HCT116 (cell line): ENCODE data around the gene DNAAF1. TPM values are rescaled to one million over a fixed set of nuclear protein-coding genes. Genes with fewer than 3 reads are reported as not detected.

Experiments used
- ATAC-seq: fragments of 200-7000 bp; cut with Tn5 transposase; 2 replicates; pipeline ENCODE4 v1.9.1; 2020; ENCODE audit warnings: mild to moderate bottlenecking, moderate library complexity
- BruUV-seq: library from RNA; stranded (reverse); fragments of 400-500 nt; replicated peaks from 2 replicates; lab custom pipeline; 2021; lab: Mats Ljungman, UMichigan
- CTCF ChIA-PET: fragments of 300-600 bp; sonication (Branson Sonifier 250); formaldehyde crosslinking; loops from one replicate; lab custom pipeline; 2021; ENCODE audit warnings: antibody characterized with exemption; lab: Charles Lee
- POLR2A ChIA-PET: fragments of 300-600, 350-600 bp; sonication (Branson Sonifier 250); formaldehyde crosslinking; loops from one replicate; lab custom pipeline; 2021; ENCODE audit warnings: antibody characterized with exemption; lab: Charles Lee
- RAD21 ChIA-PET, 2 experiments: fragments of 300-600 bp; sonication (Branson Sonifier 250); formaldehyde crosslinking; loops; one replicate each; lab custom pipeline; 2023; ENCODE audit warnings: low total read pairs in 2 of 2; ENCODE audit not compliant: uncharacterized antibody in 2 of 2, unreplicated experiment in 2 of 2, low non-redundant PET in 1 of 2; lab: Charles Lee
- DNase-seq: peaks from one replicate; pipeline ENCODE4 v3.0.0-alpha.2; 2010; ENCODE audit warnings: low read depth, low spot score
- H2AFZ ChIP-seq: fragments of 200-600 bp; shearing (Covaris generic), sonication (generic); 2 replicates; pipeline ENCODE4 v1.6.1; 2017; ENCODE audit warnings: low read depth, mixed run types, mixed read lengths, antibody characterized with exemption, low read length; ENCODE audit not compliant: poor library complexity, severe bottlenecking
- H3K27ac ChIP-seq: 2 replicates; pipeline ENCODE4 v1.5.1; 2012; ENCODE audit warnings: low read depth, low read length
- H3K27me3 ChIP-seq: fragments of 200-600 bp; sonication (generic); 2 replicates; pipeline ENCODE4 v1.6.1; 2016; ENCODE audit warnings: mixed run types, low read length, mixed read lengths; ENCODE audit not compliant: insufficient read depth
- H3K36me3 ChIP-seq, 2 experiments: fragments of 200-500 bp in 1 of 2; fragments of 200-600 bp in 1 of 2; sonication (Bioruptor generic) in 1 of 2; sonication (generic) in 1 of 2; 2 replicates each; pipeline versions ENCODE4 v1.5.1 to v1.6.1; 2014 to 2016; ENCODE audit warnings: low read length in 2 of 2, inconsistent platforms in 1 of 2, mixed read lengths in 1 of 2, mixed run types in 1 of 2; ENCODE audit not compliant: insufficient read depth in 2 of 2, control insufficient read depth in 1 of 2
- H3K4me1 ChIP-seq, 2 experiments: fragments of 200-600 bp in 1 of 2; sonication (generic) in 1 of 2; 2 replicates each; pipeline versions ENCODE4 v1.5.1 to v1.6.1; 2012 to 2017; ENCODE audit warnings: low read length in 2 of 2, inconsistent platforms in 1 of 2, mild to moderate bottlenecking in 1 of 2, mixed read lengths in 1 of 2, mixed run types in 1 of 2, moderate library complexity in 1 of 2; ENCODE audit not compliant: insufficient read depth in 2 of 2, control insufficient read depth in 1 of 2
- H3K4me2 ChIP-seq: fragments of 200-600 bp; sonication (generic); 2 replicates; pipeline ENCODE4 v1.6.1; 2017; ENCODE audit warnings: mixed run types, low read length, mixed read lengths
- H3K4me3 ChIP-seq, 2 experiments: fragments of 200-600 bp in 1 of 2; sonication (generic) in 1 of 2; replicated peaks in 1 of 2; 2 replicates each; pipeline ENCODE4 v1.5.1; 2011 to 2016; ENCODE audit warnings: low read length in 2 of 2, control low read depth in 1 of 2, low read depth in 1 of 2, mild to moderate bottlenecking in 1 of 2, mixed read lengths in 1 of 2, mixed run types in 1 of 2
- H3K79me2 ChIP-seq: fragments of 200-600 bp; sonication (generic); 2 replicates; pipeline ENCODE4 v1.6.1; 2017; ENCODE audit warnings: mild to moderate bottlenecking, mixed run types, low read length, moderate library complexity, mixed read lengths; ENCODE audit not compliant: insufficient read depth
- H3K9ac ChIP-seq: fragments of 200-600 bp; sonication (generic); 2 replicates; pipeline ENCODE4 v1.6.1; 2016; ENCODE audit warnings: low read length, mixed read lengths
- H3K9me2 ChIP-seq: fragments of 200-600 bp; sonication (generic), shearing (Covaris generic); 2 replicates; pipeline ENCODE4 v1.6.1; 2017; ENCODE audit warnings: mixed run types, mild to moderate bottlenecking, moderate library complexity; ENCODE audit not compliant: insufficient read depth
- H3K9me3 ChIP-seq, 2 experiments: fragments of 200-500 bp in 1 of 2; fragments of 200-600 bp in 1 of 2; sonication (Bioruptor generic) in 1 of 2; sonication (generic) in 1 of 2; 2 replicates each; pipeline ENCODE4 v1.6.1; 2014 to 2017; ENCODE audit warnings: low read length in 2 of 2, mixed read lengths in 2 of 2, inconsistent platforms in 1 of 2, low read depth in 1 of 2, mild to moderate bottlenecking in 1 of 2, mixed run types in 1 of 2, moderate library complexity in 1 of 2; ENCODE audit not compliant: control insufficient read depth in 1 of 2, insufficient read depth in 1 of 2
- H4K20me1 ChIP-seq: fragments of 200-600 bp; sonication (generic), shearing (Covaris generic); 2 replicates; pipeline ENCODE4 v1.6.1; 2017; ENCODE audit warnings: mixed run types, mild to moderate bottlenecking, moderate library complexity; ENCODE audit not compliant: insufficient read depth
- CBX3 ChIP-seq: IDR thresholded peaks from 2 replicates; pipeline ENCODE4 v1.6.1; 2012; ENCODE audit warnings: low read depth
- CEBPB ChIP-seq: IDR thresholded peaks from 2 replicates; pipeline ENCODE4 v1.6.1; 2012; ENCODE audit warnings: low read depth
- EGR1 ChIP-seq: IDR thresholded peaks from 2 replicates; pipeline ENCODE4 v1.6.1; 2012; ENCODE audit warnings: low read depth
- ELF1 ChIP-seq: IDR thresholded peaks from 2 replicates; pipeline ENCODE4 v1.6.1; 2012; ENCODE audit warnings: low read depth, borderline replicate concordance
- EZH2phosphoT487 ChIP-seq: fragments of 200-600 bp; IDR thresholded peaks from 2 replicates; pipeline ENCODE4 v1.6.1; 2018; ENCODE audit warnings: antibody characterized with exemption, borderline replicate concordance
- FOSL1 ChIP-seq: IDR thresholded peaks from 2 replicates; pipeline ENCODE4 v1.6.1; 2012; ENCODE audit warnings: low read depth
- POLR2A ChIP-seq: IDR thresholded peaks from 2 replicates; pipeline ENCODE4 v1.7.0; 2011; ENCODE audit warnings: borderline replicate concordance; ENCODE audit not compliant: insufficient read depth, insufficient read length; ENCODE audit errors: extremely low read depth
- POLR2AphosphoS5 ChIP-seq: IDR thresholded peaks from 2 replicates; pipeline ENCODE4 v1.6.1; 2011; ENCODE audit warnings: mild to moderate bottlenecking, low read depth, low read length, moderate library complexity
- RAD21 ChIP-seq: IDR thresholded peaks from 2 replicates; pipeline ENCODE4 v1.6.1; 2012; ENCODE audit warnings: low read depth, mild to moderate bottlenecking
- SIN3A ChIP-seq: IDR thresholded peaks from 2 replicates; pipeline ENCODE4 v1.6.1; 2012; ENCODE audit warnings: low read depth
- SP1 ChIP-seq: IDR thresholded peaks from 2 replicates; pipeline ENCODE4 v1.6.1; 2012; ENCODE audit warnings: low read depth
- SRF ChIP-seq: IDR thresholded peaks from 2 replicates; pipeline ENCODE4 v1.6.1; 2012; ENCODE audit warnings: low read depth
- TCF7L2 ChIP-seq: IDR thresholded peaks from 2 replicates; pipeline ENCODE4 v1.7.0; 2011; ENCODE audit warnings: borderline replicate concordance, inconsistent platforms; ENCODE audit not compliant: insufficient read depth, insufficient read length; ENCODE audit errors: extremely low read depth
- YY1 ChIP-seq: IDR thresholded peaks from 2 replicates; pipeline ENCODE4 v1.6.1; 2011; ENCODE audit warnings: low read length, low read depth, moderate library complexity, mild to moderate bottlenecking; ENCODE audit not compliant: insufficient replicate concordance; ENCODE audit errors: extremely low read depth
- ZFX ChIP-seq: fragments of 450-650 bp; IDR thresholded peaks from 2 replicates; pipeline ENCODE4 v1.6.1; 2017
- ZNF274 ChIP-seq: fragments of 200-500 bp; sonication (Bioruptor generic); IDR thresholded peaks from 2 replicates; pipeline ENCODE4 v1.6.1; 2014; ENCODE audit warnings: mild to moderate bottlenecking, low read depth, low read length, inconsistent platforms
- intact Hi-C: fragments of 100-400 bp; cut with micrococcal nuclease; formaldehyde crosslinking; loops from 2 replicates; pipeline ENCODE4 v1.10.0; 2022
- total RNA-seq: library from RNA; stranded (reverse); gene quantifications from one replicate; pipeline ENCODE4 v1.2.1, GENCODE V29; 2021; ENCODE audit not compliant: unreplicated experiment
- TF ChIP-seq, protein P1 (sequence below): IDR thresholded peaks from 2 replicates; pipeline ENCODE4 v1.6.1; 2012; ENCODE audit warnings: low read depth
- TF ChIP-seq, protein P2 (sequence below): IDR thresholded peaks from 2 replicates; pipeline ENCODE4 v1.6.1; 2012
- TF ChIP-seq, protein P3 (sequence below): IDR thresholded peaks from 2 replicates; pipeline ENCODE4 v1.6.1; 2012
- TF ChIP-seq, protein P4 (sequence below): IDR thresholded peaks from 2 replicates; pipeline ENCODE4 v1.6.1; 2011; ENCODE audit warnings: mild to moderate bottlenecking, low read length, moderate library complexity; ENCODE audit not compliant: insufficient replicate concordance; ENCODE audit errors: extremely low read depth

DNAAF1 gene
- total RNA-seq, 1 experiment from 2014 or later = 0.30 TPM

DNA sequence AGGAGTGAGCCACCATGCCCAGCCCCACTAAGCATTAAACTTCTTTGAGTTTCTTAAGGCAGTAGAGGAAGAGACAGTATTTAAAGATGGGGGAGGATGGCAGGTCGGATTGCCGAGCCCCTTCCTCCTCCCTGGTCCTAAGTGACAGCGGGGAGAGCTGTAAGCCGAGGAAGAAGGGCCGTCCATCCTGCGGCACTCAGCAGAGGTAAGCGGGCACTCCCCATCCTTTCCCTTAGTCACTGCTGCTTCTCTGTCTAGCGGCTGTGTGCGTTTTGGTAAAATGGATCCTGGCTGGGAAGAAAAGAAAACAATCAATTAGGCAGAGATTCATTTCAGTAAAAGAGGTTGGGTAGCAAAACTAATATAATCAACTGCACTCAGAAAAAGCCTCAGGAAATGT is 13.9 kb downstream of the DNAAF1 start:
- H4K20me1 ChIP-seq = no peaks in the 10 kb centered on the region
- DNase-seq (no peak), ATAC-seq (no peak)
- intact Hi-C loops = no loop called here
- H3K4me2 ChIP-seq = no peak overlapping the region
- ChIA-PET POLR2A (no interaction called here), CTCF (no interaction called here)
- no peaks in the 10 kb centered on the region for H3K36me3 ChIP-seq
- no peak overlapping the region for H3K27ac ChIP-seq
- H3K9ac ChIP-seq = no peak overlapping the region
- peaks cover 13% of the 10 kb centered on the region; the same call in 1 of the 2 replicates for H3K27me3 ChIP-seq
- TF ChIP-seq, protein P1, sequence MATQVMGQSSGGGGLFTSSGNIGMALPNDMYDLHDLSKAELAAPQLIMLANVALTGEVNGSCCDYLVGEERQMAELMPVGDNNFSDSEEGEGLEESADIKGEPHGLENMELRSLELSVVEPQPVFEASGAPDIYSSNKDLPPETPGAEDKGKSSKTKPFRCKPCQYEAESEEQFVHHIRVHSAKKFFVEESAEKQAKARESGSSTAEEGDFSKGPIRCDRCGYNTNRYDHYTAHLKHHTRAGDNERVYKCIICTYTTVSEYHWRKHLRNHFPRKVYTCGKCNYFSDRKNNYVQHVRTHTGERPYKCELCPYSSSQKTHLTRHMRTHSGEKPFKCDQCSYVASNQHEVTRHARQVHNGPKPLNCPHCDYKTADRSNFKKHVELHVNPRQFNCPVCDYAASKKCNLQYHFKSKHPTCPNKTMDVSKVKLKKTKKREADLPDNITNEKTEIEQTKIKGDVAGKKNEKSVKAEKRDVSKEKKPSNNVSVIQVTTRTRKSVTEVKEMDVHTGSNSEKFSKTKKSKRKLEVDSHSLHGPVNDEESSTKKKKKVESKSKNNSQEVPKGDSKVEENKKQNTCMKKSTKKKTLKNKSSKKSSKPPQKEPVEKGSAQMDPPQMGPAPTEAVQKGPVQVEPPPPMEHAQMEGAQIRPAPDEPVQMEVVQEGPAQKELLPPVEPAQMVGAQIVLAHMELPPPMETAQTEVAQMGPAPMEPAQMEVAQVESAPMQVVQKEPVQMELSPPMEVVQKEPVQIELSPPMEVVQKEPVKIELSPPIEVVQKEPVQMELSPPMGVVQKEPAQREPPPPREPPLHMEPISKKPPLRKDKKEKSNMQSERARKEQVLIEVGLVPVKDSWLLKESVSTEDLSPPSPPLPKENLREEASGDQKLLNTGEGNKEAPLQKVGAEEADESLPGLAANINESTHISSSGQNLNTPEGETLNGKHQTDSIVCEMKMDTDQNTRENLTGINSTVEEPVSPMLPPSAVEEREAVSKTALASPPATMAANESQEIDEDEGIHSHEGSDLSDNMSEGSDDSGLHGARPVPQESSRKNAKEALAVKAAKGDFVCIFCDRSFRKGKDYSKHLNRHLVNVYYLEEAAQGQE = no peak
- no peak for TF ChIP-seq RAD21
- TF ChIP-seq, protein P2, sequence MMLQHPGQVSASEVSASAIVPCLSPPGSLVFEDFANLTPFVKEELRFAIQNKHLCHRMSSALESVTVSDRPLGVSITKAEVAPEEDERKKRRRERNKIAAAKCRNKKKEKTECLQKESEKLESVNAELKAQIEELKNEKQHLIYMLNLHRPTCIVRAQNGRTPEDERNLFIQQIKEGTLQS = no peak
- no peak for TF ChIP-seq ZNF274
- no peak for TF ChIP-seq FOSL1
- TF ChIP-seq, protein P3, sequence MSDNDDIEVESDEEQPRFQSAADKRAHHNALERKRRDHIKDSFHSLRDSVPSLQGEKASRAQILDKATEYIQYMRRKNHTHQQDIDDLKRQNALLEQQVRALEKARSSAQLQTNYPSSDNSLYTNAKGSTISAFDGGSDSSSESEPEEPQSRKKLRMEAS = no peak
- no peak for TF ChIP-seq SRF
- no peak for TF ChIP-seq EGR1
- TF ChIP-seq ZFX = no peak
- no peak for TF ChIP-seq CEBPB
- no peak for TF ChIP-seq TCF7L2
- TF ChIP-seq YY1 = no peak
- TF ChIP-seq CBX3 = no peak
- no peak for TF ChIP-seq SIN3A
- TF ChIP-seq POLR2AphosphoS5 = no peak
- TF ChIP-seq ELF1 = no peak
- TF ChIP-seq SP1 = no peak
- TF ChIP-seq POLR2A = no peak
- TF ChIP-seq, protein P4, sequence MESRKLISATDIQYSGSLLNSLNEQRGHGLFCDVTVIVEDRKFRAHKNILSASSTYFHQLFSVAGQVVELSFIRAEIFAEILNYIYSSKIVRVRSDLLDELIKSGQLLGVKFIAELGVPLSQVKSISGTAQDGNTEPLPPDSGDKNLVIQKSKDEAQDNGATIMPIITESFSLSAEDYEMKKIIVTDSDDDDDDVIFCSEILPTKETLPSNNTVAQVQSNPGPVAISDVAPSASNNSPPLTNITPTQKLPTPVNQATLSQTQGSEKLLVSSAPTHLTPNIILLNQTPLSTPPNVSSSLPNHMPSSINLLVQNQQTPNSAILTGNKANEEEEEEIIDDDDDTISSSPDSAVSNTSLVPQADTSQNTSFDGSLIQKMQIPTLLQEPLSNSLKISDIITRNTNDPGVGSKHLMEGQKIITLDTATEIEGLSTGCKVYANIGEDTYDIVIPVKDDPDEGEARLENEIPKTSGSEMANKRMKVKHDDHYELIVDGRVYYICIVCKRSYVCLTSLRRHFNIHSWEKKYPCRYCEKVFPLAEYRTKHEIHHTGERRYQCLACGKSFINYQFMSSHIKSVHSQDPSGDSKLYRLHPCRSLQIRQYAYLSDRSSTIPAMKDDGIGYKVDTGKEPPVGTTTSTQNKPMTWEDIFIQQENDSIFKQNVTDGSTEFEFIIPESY = no peak
- TF ChIP-seq EZH2phosphoT487 = no peak
- TF ChIP-seq, all 23 proteins: peak for 0
- Histone ChIP-seq H3K79me2 (no peaks in the 10 kb centered on the region), H2AFZ (no peak overlapping the region), H3K4me3 (no peak overlapping the region), H3K9me2 (no peaks in the 10 kb centered on the region), H3K9me3 (no peaks in the 10 kb centered on the region; a peak in 1 of 4 replicates), H3K4me1 (peaks cover 0 to 6% of the 10 kb centered on the region in 2 experiments; a peak in 1 of 4 replicates)
- RAD21 ChIA-PET = no interaction called here
- BruUV-seq = no TSS peak
